ENCODE measurements around the gene DENND4C. TPM values are rescaled to one million over a fixed set of nuclear protein-coding genes. Genes with fewer than 3 reads are reported as not detected.

The DENND4C gene
- total RNA-seq, 2 donors from 2014 or later: 52.7 to 58.0 TPM

- Histone ChIP-seq H3K27ac (no peak overlapping the region), H3K4me3 (no peak overlapping the region), H3K27me3 (no peaks in the 10 kb centered on the region), H3K4me1 (no peaks in the 10 kb centered on the region), H3K9me3 (no peaks in the 10 kb centered on the region), H3K36me3 (replicated peaks in 1 of 2; ENCODE audit: insufficient read depth in 1 of 2, low read depth in 2 of 2) (peaks cover 0 to 4% of the 10 kb centered on the region in 2 donors)
- WGBS, 2 donors: 85 to 92% methylated on average over 2 of the region's 2 CpGs
- no peak for TF ChIP-seq CTCF (IDR thresholded peaks at IDR 0.05)
- TF ChIP-seq POLR2A (IDR thresholded peaks at IDR 0.05): no peak
- DNase-seq (no peak), ATAC-seq (no peak)
- intact Hi-C loops (cut with DNase I): no loop called here
Measured at GRCh38 chr9:19369107-19369506, 138.6 kb downstream of the DENND4C start.

DNA sequence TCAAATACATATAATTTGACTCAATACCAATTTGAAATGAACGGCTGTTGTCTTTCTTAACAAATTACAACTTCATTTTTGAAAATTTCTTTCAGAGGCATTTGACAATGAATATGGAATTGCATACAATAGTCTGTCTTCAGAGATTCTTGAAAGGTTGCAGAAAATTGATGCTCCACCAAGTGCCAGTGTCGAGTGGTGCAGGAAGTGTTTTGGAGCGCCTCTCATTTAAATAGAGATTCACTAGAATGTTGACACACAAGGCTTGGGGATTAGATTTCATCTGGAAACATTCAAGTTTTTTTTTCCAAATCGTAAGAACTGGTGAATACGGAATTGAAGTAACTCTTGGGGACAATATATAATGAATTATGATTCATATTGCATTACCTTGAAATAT, 141.4 kb downstream of the DENND4C start:
- DNase-seq (no peak), ATAC-seq (no peak)
- H3K36me3 ChIP-seq (replicated peaks in 1 of 2; ENCODE audit: insufficient read depth in 1 of 2, low read depth in 2 of 2): peaks cover 4 to 16% of the 10 kb centered on the region in 2 donors
- WGBS, 2 donors: 62 to 76% methylated on average over 5 of the region's 5 CpGs
- no peaks in the 10 kb centered on the region for H3K27me3 ChIP-seq
- TF ChIP-seq POLR2A (IDR thresholded peaks at IDR 0.05): no peak
- no peak for TF ChIP-seq CTCF (IDR thresholded peaks at IDR 0.05)
- intact Hi-C loops (cut with DNase I): no loop called here
- H3K27ac ChIP-seq: no peak overlapping the region
- no peak overlapping the region for H3K4me3 ChIP-seq
- no peaks in the 10 kb centered on the region for H3K9me3 ChIP-seq
- peaks cover 2% of the 10 kb centered on the region for H3K4me1 ChIP-seq

DNA sequence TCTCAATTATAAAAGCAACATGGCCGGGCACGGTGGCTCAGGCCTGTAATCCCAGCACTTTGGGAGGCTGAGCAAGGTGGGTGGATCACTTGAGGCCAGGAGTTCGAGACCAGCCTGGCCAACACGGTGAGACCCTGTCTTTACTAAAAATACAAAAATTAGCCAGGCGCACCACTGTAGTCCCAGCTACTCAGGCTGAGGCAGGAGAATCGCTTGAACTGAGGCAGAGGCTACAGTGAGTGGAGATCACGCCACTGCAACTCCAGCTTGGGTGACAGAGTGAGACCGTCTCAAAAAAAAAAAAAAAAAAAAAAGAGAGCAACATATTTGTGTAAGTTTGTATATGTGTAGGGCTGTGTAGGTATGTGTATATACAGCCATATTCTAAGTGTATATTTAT, 142.1 kb downstream of the DENND4C start:
- no peaks in the 10 kb centered on the region for H3K9me3 ChIP-seq
- peaks cover 8% of the 10 kb centered on the region for H3K4me1 ChIP-seq
- H3K36me3 ChIP-seq (replicated peaks in 1 of 2; ENCODE audit: insufficient read depth in 1 of 2, low read depth in 2 of 2): peaks cover 11 to 21% of the 10 kb centered on the region in 2 donors
- TF ChIP-seq POLR2A (IDR thresholded peaks at IDR 0.05) (no peak), CTCF (IDR thresholded peaks at IDR 0.05) (no peak)
- intact Hi-C loops (cut with DNase I): no loop called here
- DNase-seq: no peak
- WGBS, 2 donors: 93 to 94% methylated on average over 8 of the region's 8 CpGs
- H3K27ac ChIP-seq: no peak overlapping the region
- no peaks in the 10 kb centered on the region for H3K27me3 ChIP-seq
- H3K4me3 ChIP-seq: no peak overlapping the region
- ATAC-seq: no peak

DNA sequence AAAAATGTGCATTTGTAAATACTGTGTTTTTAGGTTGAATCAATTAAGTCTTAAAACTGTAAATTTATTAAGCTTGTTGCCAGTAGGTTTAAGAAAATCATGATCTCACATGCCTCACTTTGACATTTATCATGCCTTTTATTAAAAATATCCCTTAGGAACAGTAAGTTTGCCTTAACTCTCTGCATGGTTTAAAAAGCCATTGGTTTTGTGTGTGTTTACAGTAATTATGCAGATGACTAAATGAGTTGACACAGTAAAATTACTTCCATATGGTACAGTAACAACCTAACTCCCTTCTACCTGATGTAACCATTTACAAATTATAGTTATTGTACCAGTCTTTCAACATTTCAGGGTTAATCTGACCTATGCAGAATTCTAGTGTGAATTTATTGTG, 143.0 kb downstream of the DENND4C start:
- no peak for ATAC-seq
- H3K4me3 ChIP-seq: no peak overlapping the region
- peaks cover 17 to 24% of the 10 kb centered on the region in 2 donors for H3K36me3 ChIP-seq (replicated peaks in 1 of 2; ENCODE audit: insufficient read depth in 1 of 2, low read depth in 2 of 2)
- H3K9me3 ChIP-seq: no peaks in the 10 kb centered on the region
- no peak overlapping the region for H3K27ac ChIP-seq
- no peak for TF ChIP-seq POLR2A (IDR thresholded peaks at IDR 0.05)
- TF ChIP-seq CTCF (IDR thresholded peaks at IDR 0.05): no peak
- H3K27me3 ChIP-seq: no peaks in the 10 kb centered on the region
- no peak for DNase-seq
- intact Hi-C loops (cut with DNase I): no loop called here
- peaks cover 17% of the 10 kb centered on the region for H3K4me1 ChIP-seq

GRCh38 chr9:19375538-19375937, 145.0 kb downstream of the DENND4C start:
- Histone ChIP-seq H3K27me3 (no peaks in the 10 kb centered on the region), H3K4me1 (peaks cover 24% of the 10 kb centered on the region), H3K36me3 (replicated peaks in 1 of 2; ENCODE audit: insufficient read depth in 1 of 2, low read depth in 2 of 2) (peaks cover 17 to 24% of the 10 kb centered on the region in 2 donors), H3K27ac (no peak overlapping the region), H3K9me3 (no peaks in the 10 kb centered on the region), H3K4me3 (no peak overlapping the region)
- no peak for TF ChIP-seq CTCF (IDR thresholded peaks at IDR 0.05)
- no peak for TF ChIP-seq POLR2A (IDR thresholded peaks at IDR 0.05)
- DNase-seq (no peak), ATAC-seq (no peak)
- intact Hi-C loops (cut with DNase I): no loop called here

All from body of pancreas (tissue), 4 donors.